ENCODE measurements around the gene LRGUK.

Gene LRGUK

GRCh38 chr7:134279336-134279735 lies 152.2 kb downstream of the LRGUK start:
- no peak for TF ChIP-seq CTCF (IDR thresholded peaks at IDR 0.05)
- no peaks in the 10 kb centered on the region for H3K27me3 ChIP-seq (ENCODE audit: control insufficient read depth, insufficient read depth, low read length)
- H3K4me3 ChIP-seq (ENCODE audit: low read depth, low read length): no peak overlapping the region
- H2AFZ ChIP-seq: no peak overlapping the region
- no peaks in the 10 kb centered on the region for H3K4me1 ChIP-seq
- no peak overlapping the region for H3K4me2 ChIP-seq (ENCODE audit: low read length)
- H3K36me3 ChIP-seq (ENCODE audit: control insufficient read depth, insufficient read depth, low read length): no peaks in the 10 kb centered on the region
- no peaks in the 10 kb centered on the region for H3K9me3 ChIP-seq (ENCODE audit: control insufficient read depth, low read length)
- no peak overlapping the region for H3K27ac ChIP-seq
- H3K79me2 ChIP-seq: no peaks in the 10 kb centered on the region
- H3K9ac ChIP-seq: no peak overlapping the region

- no peak overlapping the region for H2AFZ ChIP-seq
- H3K27ac ChIP-seq: no peak overlapping the region
- no peak for TF ChIP-seq CTCF (IDR thresholded peaks at IDR 0.05)
- no peaks in the 10 kb centered on the region for H3K27me3 ChIP-seq (ENCODE audit: control insufficient read depth, insufficient read depth, low read length)
- H3K9ac ChIP-seq: no peak overlapping the region
- H3K4me2 ChIP-seq (ENCODE audit: low read length): no peak overlapping the region
- H3K79me2 ChIP-seq: no peaks in the 10 kb centered on the region
- no peak overlapping the region for H3K4me3 ChIP-seq (ENCODE audit: low read depth, low read length)
- H3K9me3 ChIP-seq (ENCODE audit: control insufficient read depth, low read length): no peaks in the 10 kb centered on the region
- H3K4me1 ChIP-seq: no peaks in the 10 kb centered on the region
- no peaks in the 10 kb centered on the region for H3K36me3 ChIP-seq (ENCODE audit: control insufficient read depth, insufficient read depth, low read length)
Measured at GRCh38 chr7:134279898-134280297, 152.8 kb downstream of the LRGUK start.

GRCh38 chr7:134280508-134280907 lies 153.4 kb downstream of the LRGUK start:
- H3K4me2 ChIP-seq (ENCODE audit: low read length): no peak overlapping the region
- no peak overlapping the region for H3K9ac ChIP-seq
- H3K9me3 ChIP-seq (ENCODE audit: control insufficient read depth, low read length): no peaks in the 10 kb centered on the region
- no peak for TF ChIP-seq CTCF (IDR thresholded peaks at IDR 0.05)
- no peaks in the 10 kb centered on the region for H3K79me2 ChIP-seq
- H3K36me3 ChIP-seq (ENCODE audit: control insufficient read depth, insufficient read depth, low read length): no peaks in the 10 kb centered on the region
- no peaks in the 10 kb centered on the region for H3K27me3 ChIP-seq (ENCODE audit: control insufficient read depth, insufficient read depth, low read length)
- H3K4me1 ChIP-seq: no peaks in the 10 kb centered on the region
- no peak overlapping the region for H2AFZ ChIP-seq
- no peak overlapping the region for H3K4me3 ChIP-seq (ENCODE audit: low read depth, low read length)
- no peak overlapping the region for H3K27ac ChIP-seq

GRCh38 chr7:134284011-134284410 lies 156.9 kb downstream of the LRGUK start:
- Histone ChIP-seq H3K4me1 (no peaks in the 10 kb centered on the region), H3K27ac (no peak overlapping the region), H2AFZ (no peak overlapping the region), H3K9me3 (ENCODE audit: control insufficient read depth, low read length) (no peaks in the 10 kb centered on the region), H3K27me3 (ENCODE audit: control insufficient read depth, insufficient read depth, low read length) (no peaks in the 10 kb centered on the region), H3K79me2 (no peaks in the 10 kb centered on the region), H3K9ac (no peak overlapping the region), H3K36me3 (ENCODE audit: control insufficient read depth, insufficient read depth, low read length) (no peaks in the 10 kb centered on the region), H3K4me2 (ENCODE audit: low read length) (no peak overlapping the region), H3K4me3 (ENCODE audit: low read depth, low read length) (no peak overlapping the region)
- no peak for TF ChIP-seq CTCF (IDR thresholded peaks at IDR 0.05)

- no peak overlapping the region for H3K27ac ChIP-seq
- no peak overlapping the region for H3K4me2 ChIP-seq (ENCODE audit: low read length)
- H3K27me3 ChIP-seq (ENCODE audit: control insufficient read depth, insufficient read depth, low read length): no peaks in the 10 kb centered on the region
- H3K4me1 ChIP-seq: no peaks in the 10 kb centered on the region
- H3K9ac ChIP-seq: no peak overlapping the region
- H3K9me3 ChIP-seq (ENCODE audit: control insufficient read depth, low read length): no peaks in the 10 kb centered on the region
- no peak for TF ChIP-seq CTCF (IDR thresholded peaks at IDR 0.05)
- no peaks in the 10 kb centered on the region for H3K79me2 ChIP-seq
- no peak overlapping the region for H2AFZ ChIP-seq
- no peak overlapping the region for H3K4me3 ChIP-seq (ENCODE audit: low read depth, low read length)
- no peaks in the 10 kb centered on the region for H3K36me3 ChIP-seq (ENCODE audit: control insufficient read depth, insufficient read depth, low read length)
Measured at GRCh38 chr7:134284952-134285351, 157.8 kb downstream of the LRGUK start.
